Measurements from ENCODE around the gene GUCY2C.

Gene GUCY2C

DNA sequence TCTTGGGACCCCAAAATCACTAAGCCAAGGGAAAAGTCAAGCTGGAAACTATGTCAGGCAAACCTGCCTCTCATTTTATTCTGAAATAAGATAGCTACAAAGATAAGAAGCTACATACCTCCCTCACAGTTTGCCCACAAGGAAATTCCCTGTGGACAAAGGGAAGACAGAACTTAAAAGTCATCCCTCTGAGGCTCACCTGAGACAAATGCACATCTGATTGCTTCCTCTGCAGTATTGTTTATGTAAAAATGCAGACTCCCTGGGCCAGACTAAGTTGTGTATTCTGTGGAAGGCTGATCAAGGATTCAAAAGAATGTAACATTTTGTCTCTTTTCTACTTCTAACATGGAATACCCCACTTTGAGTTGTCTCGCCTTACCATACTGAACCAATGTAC is 126.2 kb downstream of the GUCY2C start:
- no peak for DNase-seq (ENCODE audit: low spot score)

DNA sequence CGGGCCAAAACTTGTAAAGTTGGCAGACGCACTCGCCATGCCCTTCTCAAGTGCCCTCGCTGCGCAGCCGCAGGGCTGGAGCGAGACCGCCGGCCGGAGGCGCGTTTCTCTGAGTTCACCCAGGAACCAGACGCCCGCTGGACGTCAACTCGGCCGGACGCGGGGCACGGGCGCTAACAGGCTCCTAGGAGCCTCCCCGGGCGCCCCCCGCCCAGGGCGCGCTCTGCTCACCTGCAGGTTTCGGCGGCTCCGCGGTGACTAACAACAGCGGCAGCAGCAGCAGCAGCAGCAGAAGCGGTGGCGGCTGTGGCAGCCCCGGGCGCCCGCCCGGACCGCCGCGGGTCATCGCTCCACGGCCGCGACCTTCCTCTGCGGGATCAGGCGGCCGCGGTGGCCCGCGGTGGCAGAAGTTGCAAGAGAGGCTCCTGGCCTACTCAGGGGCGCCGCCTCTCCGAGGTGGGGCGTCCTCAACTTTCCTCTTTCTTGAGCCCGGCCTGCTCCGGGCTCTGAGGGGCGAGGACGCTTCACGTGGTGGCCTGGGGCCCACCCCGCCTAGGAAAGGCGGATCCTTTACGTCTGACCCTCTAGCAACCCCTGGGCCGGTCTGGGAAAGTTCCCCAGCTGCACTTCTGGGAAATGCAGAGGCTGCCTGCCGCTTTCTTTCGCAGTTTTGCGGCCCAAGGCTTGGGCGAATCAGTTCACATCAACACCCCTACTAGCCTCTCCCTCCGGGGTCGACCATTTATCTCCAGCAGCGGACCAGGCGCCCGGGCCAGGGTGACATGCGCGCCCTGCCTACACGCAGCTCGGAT is 128.8 kb downstream of the GUCY2C start, which contains the start of gene PLBD1:
PLBD1 (minus strand) TSS at position 533 of the 812 bp plus-strand sequence; CDS start at position 346, 187 bp downstream.
- no peak for DNase-seq (ENCODE audit: low spot score)

DNA sequence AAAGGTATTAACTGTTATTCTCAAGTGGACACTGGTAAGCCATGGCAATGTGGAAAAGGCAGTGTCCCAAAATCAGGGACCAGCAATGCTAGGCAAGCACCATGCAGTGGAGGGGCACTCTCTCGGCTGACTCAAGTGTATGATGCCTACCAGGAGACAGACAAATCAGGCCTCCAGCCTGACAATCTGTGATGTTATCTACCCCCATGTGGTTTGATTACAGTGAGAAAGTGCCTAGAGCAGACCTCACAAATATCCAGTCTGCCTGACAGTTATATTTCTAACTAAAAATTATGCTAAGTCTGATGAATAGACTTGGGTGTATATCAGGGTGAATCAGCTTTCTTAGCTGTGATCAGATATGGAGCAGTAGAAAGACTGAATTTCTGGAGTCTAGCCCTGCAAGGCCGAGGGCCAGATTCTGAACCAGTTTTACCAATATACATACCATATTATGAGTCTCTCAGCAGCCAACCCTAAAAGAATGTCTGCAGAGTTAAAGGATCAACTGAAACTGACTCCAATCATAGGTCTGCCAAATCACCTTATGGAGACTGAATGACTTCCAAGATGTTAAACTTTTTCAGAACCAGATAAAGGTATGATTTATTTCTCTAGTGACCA is 132.0 kb downstream of the GUCY2C start:
- DNase-seq (ENCODE audit: low spot score): no peak

DNA sequence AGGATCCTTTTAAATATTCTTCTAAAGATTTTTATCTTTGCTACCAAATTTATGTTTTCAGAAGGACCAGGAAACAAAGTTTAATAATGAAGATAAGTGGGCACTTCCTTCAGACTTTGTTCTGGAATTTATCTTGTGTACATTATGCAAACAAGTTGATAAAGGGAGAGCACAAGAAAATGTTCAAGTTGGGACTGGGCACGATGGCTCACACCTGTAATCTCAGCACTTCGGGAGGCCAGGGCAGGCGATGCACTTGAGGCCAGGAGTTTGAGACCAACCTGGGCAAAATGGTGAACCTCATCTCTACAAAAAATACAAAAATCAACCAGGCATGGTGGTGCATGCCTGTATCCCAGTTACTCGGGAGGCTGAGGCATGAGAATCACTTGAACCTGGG is 133.4 kb downstream of the GUCY2C start:
- no peak for DNase-seq (ENCODE audit: low spot score)
